Activated T-helper 1 cell treated with anti-CD3 and anti-CD28 coated beads, Interleukin-2, amount 50 U/mL, for 16 hours (primary cell): ENCODE results near the gene PLEKHA5.
"Not testable (repeated sequence)": the region's sequence is repeated elsewhere in the genome, so short reads cannot be mapped to it uniquely, and the experiment has no call there.

Experiments
- DNase-seq, 2 donors: peaks; one replicate each; pipeline ENCODE4 v3.0.0-alpha.2; 2020; ENCODE audit warnings: low read depth in 1 of 2, low spot score in 1 of 2

Gene PLEKHA5

GRCh38 chr12:19316425-19316824 lies 186.9 kb downstream of the PLEKHA5 start:
- no peak for DNase-seq

- no peak for DNase-seq
Measured at GRCh38 chr12:19322376-19322775, 192.8 kb downstream of the PLEKHA5 start.

GRCh38 chr12:19323805-19324204 lies 194.3 kb downstream of the PLEKHA5 start:
- no peak for DNase-seq

- no peak for DNase-seq
Measured at GRCh38 chr12:19326102-19326501, 196.6 kb downstream of the PLEKHA5 start.

GRCh38 chr12:19332196-19332595 lies 202.7 kb downstream of the PLEKHA5 start:
- DNase-seq: no peak

GRCh38 chr12:19338405-19338804 lies 208.9 kb downstream of the PLEKHA5 start:
- DNase-seq: no peak

- not testable (repeated sequence) for DNase-seq
Measured at GRCh38 chr12:19350850-19351249, 221.3 kb downstream of the PLEKHA5 start.

GRCh38 chr12:19351346-19351745 lies 221.8 kb downstream of the PLEKHA5 start:
- DNase-seq: no peak

GRCh38 chr12:19369691-19370148 lies 240.2 kb downstream of the PLEKHA5 start:
- no peak for DNase-seq

- no peak for DNase-seq
Measured at GRCh38 chr12:19373586-19373985, 244.1 kb downstream of the PLEKHA5 start.

GRCh38 chr12:19375888-19376287 lies 246.4 kb downstream of the PLEKHA5 start:
- no peak for DNase-seq

GRCh38 chr12:19376691-19377090 lies 247.2 kb downstream of the PLEKHA5 start:
- DNase-seq: no peak

GRCh38 chr12:19382111-19382526 lies 252.6 kb downstream of the PLEKHA5 start:
- DNase-seq: no peak

- no peak for DNase-seq
Measured at GRCh38 chr12:19382563-19382962, 253.0 kb downstream of the PLEKHA5 start.

- no peak for DNase-seq
Measured at GRCh38 chr12:19387161-19387560, 257.6 kb downstream of the PLEKHA5 start.

- no peak for DNase-seq
Measured at GRCh38 chr12:19388131-19388549, 258.6 kb downstream of the PLEKHA5 start.

GRCh38 chr12:19390051-19390598 lies 260.6 kb downstream of the PLEKHA5 start:
- DNase-seq: no peak

- DNase-seq: not testable (repeated sequence)
Measured at GRCh38 chr12:19392644-19393043, 263.1 kb downstream of the PLEKHA5 start.

GRCh38 chr12:19394385-19394784 lies 264.9 kb downstream of the PLEKHA5 start:
- DNase-seq: no peak

GRCh38 chr12:19397534-19397933 lies 268.0 kb downstream of the PLEKHA5 start:
- no peak for DNase-seq

GRCh38 chr12:19398376-19399363 lies 269.1 kb downstream of the PLEKHA5 start:
- no peak for DNase-seq

GRCh38 chr12:19400649-19401285 lies 271.2 kb downstream of the PLEKHA5 start:
- DNase-seq: not testable (repeated sequence)
